ENCODE measurements around the gene SLC46A3.

- no peak for TF ChIP-seq CTCF (IDR thresholded peaks at IDR 0.05)
- TF ChIP-seq POLR2A (IDR thresholded peaks at IDR 0.05) = no peak
These were observed 36.2 kb upstream of the SLC46A3 start for GRCh38 chr13:28754698-28755545.

Data from body of pancreas (tissue), 4 donors.